SU-DHL-6 (cell line): ENCODE results near the gene DYNC1I2.

ENCODE experiments used
- EZH2phosphoT487 ChIP-seq: fragments of 200-600 bp; sonication (generic), shearing (Covaris generic); conservative IDR thresholded peaks from 2 replicates; pipeline ENCODE4 v1.6.1; 2018; ENCODE audit warnings: mild to moderate bottlenecking, antibody characterized with exemption, low read length, moderate library complexity, mixed read lengths
- TF ChIP-seq, protein P1 (sequence below): fragments of 200-600 bp; sonication (generic); IDR thresholded peaks from one replicate; pipeline ENCODE4 v1.5.1; 2017; ENCODE audit warnings: antibody characterized with exemption, mild to moderate bottlenecking, low read length, moderate library complexity; ENCODE audit not compliant: insufficient read depth, poor library complexity, severe bottlenecking

DNA sequence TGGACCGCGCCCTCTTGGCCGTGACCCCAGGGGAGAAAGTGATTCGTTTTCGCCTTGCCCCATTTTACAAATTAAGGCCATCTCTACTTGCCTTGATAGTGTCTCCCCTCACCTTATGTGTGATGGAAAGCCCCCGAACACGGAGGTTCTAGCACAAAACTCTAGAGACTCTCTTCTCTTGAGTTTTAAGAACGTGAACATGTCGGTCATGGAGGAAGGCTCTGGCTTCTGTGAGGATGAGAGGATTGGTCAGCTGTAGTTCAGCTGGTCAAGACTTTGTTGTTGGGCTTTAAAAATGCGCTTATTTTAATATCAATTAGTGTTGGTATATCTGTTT is 828 bp downstream of the DYNC1I2 start:
- TF ChIP-seq, protein P1, sequence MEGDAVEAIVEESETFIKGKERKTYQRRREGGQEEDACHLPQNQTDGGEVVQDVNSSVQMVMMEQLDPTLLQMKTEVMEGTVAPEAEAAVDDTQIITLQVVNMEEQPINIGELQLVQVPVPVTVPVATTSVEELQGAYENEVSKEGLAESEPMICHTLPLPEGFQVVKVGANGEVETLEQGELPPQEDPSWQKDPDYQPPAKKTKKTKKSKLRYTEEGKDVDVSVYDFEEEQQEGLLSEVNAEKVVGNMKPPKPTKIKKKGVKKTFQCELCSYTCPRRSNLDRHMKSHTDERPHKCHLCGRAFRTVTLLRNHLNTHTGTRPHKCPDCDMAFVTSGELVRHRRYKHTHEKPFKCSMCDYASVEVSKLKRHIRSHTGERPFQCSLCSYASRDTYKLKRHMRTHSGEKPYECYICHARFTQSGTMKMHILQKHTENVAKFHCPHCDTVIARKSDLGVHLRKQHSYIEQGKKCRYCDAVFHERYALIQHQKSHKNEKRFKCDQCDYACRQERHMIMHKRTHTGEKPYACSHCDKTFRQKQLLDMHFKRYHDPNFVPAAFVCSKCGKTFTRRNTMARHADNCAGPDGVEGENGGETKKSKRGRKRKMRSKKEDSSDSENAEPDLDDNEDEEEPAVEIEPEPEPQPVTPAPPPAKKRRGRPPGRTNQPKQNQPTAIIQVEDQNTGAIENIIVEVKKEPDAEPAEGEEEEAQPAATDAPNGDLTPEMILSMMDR, result no peak
- no peak for TF ChIP-seq EZH2phosphoT487
